AG09319 (cell line): ENCODE data around the gene HSD17B4.

Experiments
- DNase-seq: peaks from one replicate; pipeline ENCODE4 v3.0.0-alpha.2; 2010; ENCODE audit warnings: low read depth; ENCODE audit errors: extremely low read depth
- TF ChIP-seq, protein P1 (sequence below): IDR thresholded peaks from 2 replicates; pipeline ENCODE4 v1.5.1; 2011; ENCODE audit warnings: low read depth, mild to moderate bottlenecking, inconsistent platforms, low read length, moderate library complexity

The HSD17B4 gene

DNA sequence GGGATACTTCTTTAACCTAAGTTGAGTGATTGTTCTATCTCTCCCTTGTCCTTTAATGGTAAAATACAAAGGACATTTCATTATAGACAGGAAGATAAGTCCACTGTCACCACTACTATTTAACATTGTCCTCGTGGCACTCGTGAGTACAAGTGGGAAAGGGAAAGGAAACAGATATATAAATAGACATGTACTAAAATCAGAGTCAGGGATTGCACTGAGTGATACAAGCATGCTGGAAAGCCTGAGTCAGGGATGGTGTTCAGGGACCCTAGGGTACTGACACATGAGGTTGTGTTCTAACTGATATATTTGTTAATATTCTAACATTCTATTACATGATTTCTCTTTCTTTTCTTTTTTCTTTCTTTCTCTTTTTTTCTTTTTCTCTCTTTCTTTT, 102.3 kb downstream of the HSD17B4 start:
- TF ChIP-seq, protein P1, sequence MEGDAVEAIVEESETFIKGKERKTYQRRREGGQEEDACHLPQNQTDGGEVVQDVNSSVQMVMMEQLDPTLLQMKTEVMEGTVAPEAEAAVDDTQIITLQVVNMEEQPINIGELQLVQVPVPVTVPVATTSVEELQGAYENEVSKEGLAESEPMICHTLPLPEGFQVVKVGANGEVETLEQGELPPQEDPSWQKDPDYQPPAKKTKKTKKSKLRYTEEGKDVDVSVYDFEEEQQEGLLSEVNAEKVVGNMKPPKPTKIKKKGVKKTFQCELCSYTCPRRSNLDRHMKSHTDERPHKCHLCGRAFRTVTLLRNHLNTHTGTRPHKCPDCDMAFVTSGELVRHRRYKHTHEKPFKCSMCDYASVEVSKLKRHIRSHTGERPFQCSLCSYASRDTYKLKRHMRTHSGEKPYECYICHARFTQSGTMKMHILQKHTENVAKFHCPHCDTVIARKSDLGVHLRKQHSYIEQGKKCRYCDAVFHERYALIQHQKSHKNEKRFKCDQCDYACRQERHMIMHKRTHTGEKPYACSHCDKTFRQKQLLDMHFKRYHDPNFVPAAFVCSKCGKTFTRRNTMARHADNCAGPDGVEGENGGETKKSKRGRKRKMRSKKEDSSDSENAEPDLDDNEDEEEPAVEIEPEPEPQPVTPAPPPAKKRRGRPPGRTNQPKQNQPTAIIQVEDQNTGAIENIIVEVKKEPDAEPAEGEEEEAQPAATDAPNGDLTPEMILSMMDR: no peak
- DNase-seq: no peak

DNA sequence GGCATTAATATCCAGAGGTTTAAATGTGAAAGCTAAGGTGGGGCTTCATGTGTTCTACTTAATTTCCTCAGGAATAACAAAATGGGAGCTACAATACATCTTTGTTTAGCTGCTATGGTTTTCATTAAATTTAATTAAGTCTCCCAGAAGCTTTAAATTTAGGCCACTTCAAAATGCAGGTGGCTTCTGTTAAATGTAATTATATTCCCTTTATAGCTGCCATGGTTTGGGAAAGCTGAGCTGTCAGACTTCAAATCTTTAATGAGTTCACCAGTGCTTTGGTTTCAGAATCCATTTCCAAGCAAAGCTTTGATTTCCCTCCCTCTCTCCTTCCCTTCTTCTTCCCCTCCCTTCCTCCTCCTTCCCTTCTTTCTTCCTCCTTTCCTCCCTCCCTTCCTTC, 118.6 kb downstream of the HSD17B4 start:
- TF ChIP-seq, protein P1: no peak
- no peak for DNase-seq

DNA sequence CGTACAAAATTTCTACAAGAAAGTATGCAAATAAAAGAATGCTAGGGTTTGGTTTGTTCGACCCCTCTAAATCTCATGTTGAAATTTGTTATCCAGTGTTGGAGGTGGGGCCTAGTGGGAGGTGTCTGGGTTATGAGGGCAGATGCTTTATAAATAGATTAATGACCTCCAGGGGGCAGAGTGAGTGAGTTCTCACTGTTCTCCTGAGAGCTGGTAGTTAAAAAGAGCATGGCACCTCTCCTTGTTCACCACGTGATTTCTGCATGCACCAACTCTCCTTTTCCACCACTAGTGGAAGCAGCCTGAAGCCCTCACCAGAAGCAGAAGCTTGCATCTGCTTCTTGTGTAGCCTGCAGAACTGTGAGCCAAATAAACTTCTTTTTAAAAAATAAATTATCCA, 126.6 kb downstream of the HSD17B4 start:
- DNase-seq: no peak

DNA sequence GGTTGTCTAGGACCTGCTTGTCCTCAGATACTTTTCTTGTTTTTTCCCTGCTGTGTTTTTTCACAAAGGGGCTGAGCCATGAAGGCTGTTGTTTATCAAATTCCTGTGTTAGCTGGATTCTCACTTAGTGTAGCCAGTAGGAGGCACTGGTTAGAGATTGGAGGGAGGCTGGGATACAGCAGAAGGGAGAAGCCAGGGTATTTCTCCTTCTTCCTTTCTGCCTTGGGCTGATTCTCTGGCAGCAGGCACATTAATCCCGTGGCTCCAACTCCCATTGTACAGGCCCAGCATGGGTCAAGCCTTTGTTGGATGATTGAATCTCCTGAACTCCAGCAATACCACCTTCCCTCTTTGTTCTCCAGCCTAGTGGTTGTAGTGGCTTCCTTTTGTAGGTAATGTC, 130.7 kb downstream of the HSD17B4 start:
- DNase-seq: no peak
- TF ChIP-seq, protein P1: no peak

More for the DNA sequence above, 126.6 kb downstream of the HSD17B4 start:
- TF ChIP-seq, protein P1: no peak; the same call in 1 of the 2 replicates

DNA sequence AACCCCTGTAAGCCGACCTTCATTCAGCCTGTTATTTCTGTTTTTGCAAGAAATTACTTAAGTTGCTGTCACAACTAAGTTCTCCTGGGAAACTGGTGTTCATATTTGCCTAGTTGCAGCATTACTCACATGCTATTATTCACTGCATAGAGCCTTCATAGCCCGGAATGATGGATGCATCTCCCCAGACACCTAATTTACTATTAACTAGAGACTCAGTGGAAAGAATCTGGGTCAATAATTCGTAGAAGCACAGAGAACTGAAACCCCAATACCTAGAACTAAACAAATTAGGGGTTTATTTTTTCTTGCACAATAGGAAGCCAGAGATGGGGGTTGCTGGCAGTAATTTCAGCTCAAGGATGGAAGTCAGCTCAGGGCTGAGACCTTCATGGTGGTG, 131.4 kb downstream of the HSD17B4 start:
- TF ChIP-seq, protein P1: no peak
- no peak for DNase-seq
